Naive thymus-derived CD8-positive, alpha-beta T cell (primary cell): ENCODE data around the gene WNT16. TPM values are rescaled to one million over a fixed set of nuclear protein-coding genes. Genes with fewer than 3 reads are reported as not detected.
"Not testable (repeated sequence)": the region's sequence is repeated elsewhere in the genome, so short reads cannot be mapped to it uniquely, and the experiment has no call there.

Source experiments
- ATAC-seq, 2 donors: fragments of 150-1000 bp; cut with Tn5 transposase in 1 of 2; sonication (Bioruptor Pico), chemical (Tn5 transposase) in 1 of 2; 1 replicate in 1 of 2; 2 replicates in 1 of 2; pipeline ENCODE4 v1.10.0; 2021; ENCODE audit warnings: mild to moderate bottlenecking in 2 of 2, moderate library complexity in 2 of 2
- POLR2A ChIA-PET: fragments of 350-600 bp; sonication (Branson Sonifier 250); formaldehyde crosslinking; loops from one replicate; lab custom pipeline; 2021; ENCODE audit warnings: antibody characterized with exemption; lab: Charles Lee
- DNase-seq, 10 donors: peaks; one replicate each; pipeline versions ENCODE4 v3.0.0 to v3.0.0-alpha.2; 2020 to 2022
- H3K27ac Mint-ChIP-seq, 10 donors: one replicate each; pipeline ENCODE4 v1.8.0; 2020 to 2022; ENCODE audit warnings: mild to moderate bottlenecking in 10 of 10, mixed read lengths in 10 of 10, moderate library complexity in 4 of 10, inconsistent platforms in 1 of 10
- H3K27me3 Mint-ChIP-seq, 5 donors: one replicate each; pipeline ENCODE4 v1.8.0; 2021 to 2022; ENCODE audit warnings: mixed read lengths in 5 of 5
- H3K36me3 Mint-ChIP-seq, 3 donors: one replicate each; pipeline ENCODE4 v1.8.0; 2020 to 2022; ENCODE audit warnings: mixed read lengths in 3 of 3, mild to moderate bottlenecking in 2 of 3, inconsistent platforms in 1 of 3
- H3K4me1 Mint-ChIP-seq, 4 donors: one replicate each; pipeline ENCODE4 v1.8.0; 2021 to 2022; ENCODE audit warnings: mixed read lengths in 4 of 4
- H3K4me3 Mint-ChIP-seq, 10 donors: one replicate each; pipeline ENCODE4 v1.8.0; 2020 to 2022; ENCODE audit warnings: mild to moderate bottlenecking in 10 of 10, mixed read lengths in 10 of 10, moderate library complexity in 6 of 10, inconsistent platforms in 1 of 10
- H3K9me3 Mint-ChIP-seq, 9 donors: one replicate each; pipeline ENCODE4 v1.8.0; 2020 to 2022; ENCODE audit warnings: mixed read lengths in 9 of 9, mild to moderate bottlenecking in 3 of 9, inconsistent platforms in 1 of 9, moderate library complexity in 1 of 9
- polyA plus RNA-seq, 3 donors: library from polyadenylated mRNA; unstranded; fragments of 300-500 nt; fragmentation: Illumina TruSeq; gene quantifications; one replicate each; pipeline ENCODE4 v1.2.3, GENCODE V29; 2021
- total RNA-seq, 8 experiments: library from RNA in 2 of 8; stranded (reverse) in 2 of 8; gene quantifications; one replicate each; pipeline ENCODE4 v1.2.3 and lab custom pipeline; 2021 to 2026

The WNT16 gene
- total and polyA plus RNA-seq, 5 experiments from 2014 or later: 0.19 to 0.21 TPM; not detected in 3

DNA sequence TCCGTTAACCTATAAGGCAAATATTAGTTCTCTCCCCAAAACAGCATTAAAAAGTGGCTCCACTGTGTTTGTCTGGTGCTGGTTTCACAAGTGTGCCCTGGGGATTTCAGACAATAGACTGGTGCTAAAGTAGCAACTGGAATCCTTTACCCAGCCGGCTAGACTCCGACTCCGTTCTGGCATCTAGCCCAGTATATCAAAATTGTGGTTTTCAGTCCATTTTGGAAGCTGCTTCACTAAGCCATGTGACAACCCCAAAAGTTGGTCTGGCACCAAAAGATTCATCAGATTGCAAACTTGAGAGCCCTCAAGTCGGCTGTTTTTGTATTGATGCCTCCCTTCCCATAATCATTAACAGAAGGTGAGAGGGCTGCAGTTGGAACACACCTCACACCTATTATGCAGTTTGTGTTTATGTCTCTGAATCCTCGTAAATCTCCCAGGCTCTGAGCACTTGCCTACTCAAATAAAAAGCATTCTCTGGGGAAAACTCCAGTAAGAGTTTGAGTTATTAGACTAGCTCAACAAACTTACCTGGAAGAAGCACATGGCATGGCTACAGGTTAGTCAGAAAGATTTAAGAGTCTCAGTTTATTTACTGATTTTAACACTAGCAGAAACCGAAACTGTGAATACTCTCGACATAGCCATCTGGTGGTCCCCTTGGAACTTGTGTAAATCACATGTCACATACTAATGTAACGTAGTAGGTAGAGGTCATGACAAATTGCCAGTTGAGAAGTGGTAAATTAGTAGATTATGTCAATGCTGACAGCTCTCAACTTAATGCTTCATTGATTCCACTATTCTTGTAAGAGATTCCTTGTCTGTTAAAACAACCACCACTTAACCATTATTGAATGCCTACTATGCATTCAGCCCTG lies 14.8 kb upstream of the WNT16 start:
- Mint-ChIP-seq H3K4me3 (no peak overlapping the region), H3K4me1 (peaks cover 0 to 6% (median 0%) of the 10 kb centered on the region in 4 donors), H3K27me3 (peaks cover 2 to 34% (median 5%) of the 10 kb centered on the region in 5 donors), H3K27ac (no peak overlapping the region), H3K36me3 (no peaks in the 10 kb centered on the region), H3K9me3 (peaks cover 0 to 6% (median 0%) of the 10 kb centered on the region in 9 donors)
- POLR2A ChIA-PET: no interaction called here
- ATAC-seq (no peak), DNase-seq (no peak)

DNA sequence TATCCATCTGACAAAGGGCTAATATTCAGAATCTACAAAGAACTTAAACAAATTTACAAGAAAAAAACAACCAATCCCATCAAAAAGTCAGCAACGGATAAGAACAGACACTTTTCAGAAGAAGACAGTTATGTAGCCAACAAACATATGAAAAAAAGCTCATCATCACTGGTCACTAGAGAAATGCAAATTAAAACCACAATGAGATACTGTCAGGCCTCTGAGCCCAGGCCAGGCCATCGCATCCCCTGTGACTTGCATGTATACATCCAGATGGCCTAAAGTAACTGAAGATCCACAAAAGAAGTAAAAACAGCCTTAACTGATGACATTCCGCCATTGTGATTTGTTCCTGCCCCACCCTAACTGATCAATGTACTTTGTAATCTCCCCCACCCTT lies 13.6 kb upstream of the WNT16 start:
- POLR2A ChIA-PET, H3K27ac Mint-ChIP-seq, H3K36me3 Mint-ChIP-seq, DNase-seq, H3K4me3 Mint-ChIP-seq, H3K9me3 Mint-ChIP-seq, H3K4me1 Mint-ChIP-seq, ATAC-seq: not testable (repeated sequence)
- H3K27me3 Mint-ChIP-seq: peaks cover 2 to 29% (median 5%) of the 10 kb centered on the region in 5 donors

DNA sequence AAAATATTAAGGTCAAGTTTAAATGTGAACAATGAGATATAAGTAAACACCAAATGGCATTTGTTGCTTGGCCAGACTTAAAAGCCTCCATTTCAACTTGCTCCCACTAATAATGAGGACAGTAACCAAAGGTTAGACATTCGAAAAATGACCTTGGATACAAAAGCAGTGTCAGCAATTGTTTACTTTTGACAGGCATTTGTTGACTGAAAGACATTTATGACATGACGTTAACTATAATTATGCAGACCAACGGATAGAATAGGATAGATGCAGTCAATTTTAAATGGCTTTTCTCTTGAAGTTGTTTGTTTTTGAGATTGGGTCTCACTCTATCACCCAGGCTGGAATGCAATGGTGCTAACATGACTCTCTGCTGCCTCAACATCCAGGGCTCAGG lies 6.3 kb upstream of the WNT16 start:
- no peak for DNase-seq
- POLR2A ChIA-PET: no interaction called here

DNA sequence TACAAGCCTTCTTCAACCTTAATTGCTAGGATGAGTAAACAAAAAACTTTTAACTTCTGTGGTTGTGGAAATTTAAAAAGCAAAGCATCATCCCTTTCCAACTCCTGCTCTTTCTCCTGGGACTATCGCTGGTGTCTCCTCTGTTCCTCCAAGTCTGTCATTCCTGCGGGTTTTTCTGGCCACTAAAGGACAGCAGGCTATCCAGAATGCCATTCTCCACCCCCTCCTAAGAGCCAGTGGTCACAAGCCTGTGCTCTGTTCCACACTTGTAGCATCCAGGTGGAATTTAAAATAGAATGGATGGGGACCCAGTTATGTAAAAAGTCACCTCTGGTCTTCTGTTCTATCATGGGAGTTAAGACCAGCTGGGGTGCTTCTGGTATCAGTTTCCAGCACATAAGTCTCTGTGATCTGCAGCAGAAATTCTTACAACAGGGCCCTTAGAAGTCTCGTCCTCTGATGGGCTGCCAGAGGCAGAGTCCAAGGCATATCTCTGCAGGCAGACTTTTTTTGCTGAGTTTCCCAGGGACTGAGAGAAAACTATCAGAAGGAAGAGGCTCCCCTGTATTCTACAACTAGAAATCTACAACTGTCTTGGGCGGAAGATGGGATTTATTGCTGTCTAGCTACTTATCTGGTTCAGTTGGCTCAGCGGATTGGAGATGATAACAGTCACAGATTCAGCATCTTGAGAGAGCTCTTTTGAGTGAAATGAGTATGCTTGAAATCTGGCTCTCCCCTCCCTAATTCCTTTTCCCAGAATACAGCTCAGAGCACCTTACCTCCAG lies 5.1 kb upstream of the WNT16 start:
- peaks cover 25 to 57% (median 33%) of the 10 kb centered on the region in 5 donors for H3K27me3 Mint-ChIP-seq
- H3K27ac Mint-ChIP-seq: no peak overlapping the region
- ATAC-seq (no peak), DNase-seq (no peak)
- POLR2A ChIA-PET: no interaction called here
- no peaks in the 10 kb centered on the region for H3K9me3 Mint-ChIP-seq
- peaks cover 0 to 4% (median 4%) of the 10 kb centered on the region in 4 donors for H3K4me1 Mint-ChIP-seq
- no peak overlapping the region for H3K4me3 Mint-ChIP-seq
- no peaks in the 10 kb centered on the region for H3K36me3 Mint-ChIP-seq

More for the DNA sequence above, 6.3 kb upstream of the WNT16 start:
- Mint-ChIP-seq H3K27me3 (peaks cover 12 to 54% (median 23%) of the 10 kb centered on the region in 5 donors), H3K4me3 (no peak overlapping the region), H3K4me1 (no peaks in the 10 kb centered on the region), H3K9me3 (no peaks in the 10 kb centered on the region), H3K27ac (no peak overlapping the region), H3K36me3 (no peaks in the 10 kb centered on the region)
- ATAC-seq: no peak

DNA sequence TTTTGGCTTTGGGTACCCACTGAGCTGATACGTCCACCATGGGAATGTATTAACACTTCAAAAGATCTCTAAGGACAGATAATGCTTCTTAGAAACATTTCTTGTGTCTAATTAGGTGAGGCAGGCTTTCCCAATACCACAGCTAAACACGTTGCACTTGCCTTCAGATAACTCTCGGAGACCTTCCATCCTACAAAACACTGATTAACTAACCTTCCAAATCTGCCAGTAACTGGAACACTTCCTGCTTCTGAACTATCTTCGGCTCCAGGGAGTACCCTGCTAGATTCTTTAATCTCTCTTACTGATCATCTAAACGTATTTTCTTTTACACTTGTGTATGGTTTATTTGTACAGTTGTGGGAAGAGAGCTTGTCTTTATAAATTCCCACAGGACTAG lies 1.1 kb upstream of the WNT16 start:
- POLR2A ChIA-PET: no interaction called here
- ATAC-seq: no peak
- H3K4me3 Mint-ChIP-seq: no peak overlapping the region
- H3K9me3 Mint-ChIP-seq: no peaks in the 10 kb centered on the region
- DNase-seq: no peak
- H3K27ac Mint-ChIP-seq: no peak overlapping the region
- H3K4me1 Mint-ChIP-seq: peaks cover 4 to 22% (median 16%) of the 10 kb centered on the region in 4 donors
- no peaks in the 10 kb centered on the region for H3K36me3 Mint-ChIP-seq
- H3K27me3 Mint-ChIP-seq: peaks cover 28 to 77% (median 58%) of the 10 kb centered on the region in 5 donors

DNA sequence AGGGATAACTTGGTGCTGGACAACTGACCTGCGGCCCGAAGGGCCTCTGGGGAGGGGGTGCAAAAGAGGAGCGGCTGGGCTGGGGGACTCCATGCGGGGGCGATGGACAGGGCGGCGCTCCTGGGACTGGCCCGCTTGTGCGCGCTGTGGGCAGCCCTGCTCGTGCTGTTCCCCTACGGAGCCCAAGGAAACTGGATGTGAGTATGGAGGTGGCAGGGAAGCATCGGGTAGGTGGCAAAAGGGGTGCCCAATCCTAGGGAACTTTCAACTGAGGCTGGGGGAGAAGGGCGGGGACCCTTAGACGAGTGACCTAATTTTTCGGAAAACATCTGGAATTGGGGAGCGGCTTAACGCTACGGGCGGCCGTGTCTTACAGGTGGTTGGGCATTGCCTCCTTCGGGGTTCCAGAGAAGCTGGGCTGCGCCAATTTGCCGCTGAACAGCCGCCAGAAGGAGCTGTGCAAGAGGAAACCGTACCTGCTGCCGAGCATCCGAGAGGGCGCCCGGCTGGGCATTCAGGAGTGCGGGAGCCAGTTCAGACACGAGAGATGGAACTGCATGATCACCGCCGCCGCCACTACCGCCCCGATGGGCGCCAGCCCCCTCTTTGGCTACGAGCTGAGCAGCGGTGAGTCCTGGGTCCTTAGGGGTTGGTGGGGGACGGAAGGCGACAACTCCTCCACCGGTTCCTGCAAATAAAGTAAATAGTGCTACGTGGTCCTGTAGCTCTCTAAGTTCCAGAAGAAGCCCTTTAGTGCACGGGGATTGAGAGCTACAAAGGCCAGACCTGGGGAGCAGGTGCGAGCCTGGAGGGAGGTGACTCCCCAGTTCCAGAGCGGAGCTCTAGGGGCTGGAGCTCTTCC lies 622 bp downstream of the WNT16 start:
- ATAC-seq (peak; percentile 23 to 39), DNase-seq (no peak)
- Mint-ChIP-seq H3K27me3 (peaks cover 28 to 73% (median 55%) of the 10 kb centered on the region in 5 donors), H3K27ac (peak overlapping the region in 1 of 10 donors; percentile 14), H3K36me3 (no peaks in the 10 kb centered on the region), H3K9me3 (no peaks in the 10 kb centered on the region), H3K4me3 (peak overlapping the region; percentile 4 to 80 (median 47)), H3K4me1 (peaks cover 4 to 22% (median 16%) of the 10 kb centered on the region in 4 donors)
- POLR2A ChIA-PET: no interaction called here

DNA sequence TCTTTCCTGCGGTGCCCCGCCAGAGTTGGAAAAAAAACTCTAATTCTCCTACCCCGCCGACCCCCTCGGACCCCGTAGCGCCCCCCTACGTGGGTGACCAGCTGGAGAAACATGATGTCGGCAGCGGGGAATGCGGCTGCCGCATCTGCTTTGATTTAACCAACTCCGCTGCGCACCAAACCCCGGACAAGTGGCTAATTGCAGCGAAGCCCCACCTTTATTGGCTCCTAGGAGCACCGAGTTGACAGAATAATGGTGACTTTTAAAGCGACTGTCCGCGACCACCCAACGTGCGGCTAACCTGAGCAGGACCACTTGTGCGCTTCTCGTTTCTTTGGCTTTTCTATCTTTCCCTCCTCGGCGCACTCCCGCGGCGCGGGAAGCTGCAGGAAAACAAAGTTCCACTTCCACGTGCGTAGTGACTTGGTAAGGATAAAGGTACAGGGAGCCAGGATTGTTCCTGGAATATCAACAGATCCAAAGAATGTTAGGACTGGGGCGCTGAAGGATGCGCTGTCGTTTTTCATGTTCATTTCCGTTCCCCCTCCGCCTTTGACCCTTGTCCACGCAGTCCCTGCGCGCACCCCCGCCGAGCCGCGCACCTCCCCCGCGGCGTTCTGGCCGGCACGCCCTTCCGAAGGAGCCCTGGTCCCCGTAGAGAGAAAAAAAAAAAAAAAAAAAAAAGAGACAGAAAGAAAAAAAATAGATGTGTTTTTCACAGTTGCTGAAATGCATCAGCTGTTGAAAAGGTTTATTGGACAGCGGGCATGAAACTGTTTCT lies 1.4 kb downstream of the WNT16 start:
- no peak for ATAC-seq
- no peak for DNase-seq
- Mint-ChIP-seq H3K36me3 (no peaks in the 10 kb centered on the region), H3K4me1 (peaks cover 4 to 22% (median 16%) of the 10 kb centered on the region in 4 donors), H3K27me3 (peaks cover 29 to 76% (median 58%) of the 10 kb centered on the region in 5 donors), H3K9me3 (no peaks in the 10 kb centered on the region), H3K27ac (peak overlapping the region in 1 of 10 donors; percentile 14), H3K4me3 (peak overlapping the region in 9 of 10 donors; percentile 26 to 80 (median 46))
- POLR2A ChIA-PET: interaction anchor here (0.7 kb wide), 1 partner anchor 60 kb away, joined by 9 read pairs; no protein-coding TSS in a partner anchor

DNA sequence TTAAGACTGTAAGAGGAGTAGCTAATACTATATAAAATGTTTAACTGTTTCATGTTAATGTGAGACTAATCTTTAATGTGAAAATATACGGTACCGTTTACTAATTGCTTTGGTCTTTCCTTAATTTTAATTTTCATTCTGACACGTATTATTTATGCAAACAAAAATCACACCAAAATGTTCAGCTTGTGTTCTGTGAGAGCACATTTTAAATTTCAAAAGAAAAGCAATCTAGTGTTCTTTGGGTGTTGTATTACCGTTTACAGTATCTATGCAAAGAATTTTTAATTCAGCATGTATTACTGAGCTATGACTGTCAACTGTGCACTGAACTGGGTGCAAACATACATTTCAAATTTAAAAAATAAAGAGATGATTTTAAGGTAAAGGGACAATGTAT lies 2.2 kb downstream of the WNT16 start:
- POLR2A ChIA-PET: interaction anchor here (0.7 kb wide), 1 partner anchor 59 kb away, joined by 9 read pairs; no protein-coding TSS in a partner anchor
- H3K27ac Mint-ChIP-seq: no peak overlapping the region
- DNase-seq: no peak
- no peaks in the 10 kb centered on the region for H3K9me3 Mint-ChIP-seq
- peaks cover 4 to 22% (median 16%) of the 10 kb centered on the region in 4 donors for H3K4me1 Mint-ChIP-seq
- no peak overlapping the region for H3K4me3 Mint-ChIP-seq
- no peak for ATAC-seq
- H3K36me3 Mint-ChIP-seq: no peaks in the 10 kb centered on the region
- H3K27me3 Mint-ChIP-seq: peaks cover 29 to 70% (median 57%) of the 10 kb centered on the region in 5 donors

DNA sequence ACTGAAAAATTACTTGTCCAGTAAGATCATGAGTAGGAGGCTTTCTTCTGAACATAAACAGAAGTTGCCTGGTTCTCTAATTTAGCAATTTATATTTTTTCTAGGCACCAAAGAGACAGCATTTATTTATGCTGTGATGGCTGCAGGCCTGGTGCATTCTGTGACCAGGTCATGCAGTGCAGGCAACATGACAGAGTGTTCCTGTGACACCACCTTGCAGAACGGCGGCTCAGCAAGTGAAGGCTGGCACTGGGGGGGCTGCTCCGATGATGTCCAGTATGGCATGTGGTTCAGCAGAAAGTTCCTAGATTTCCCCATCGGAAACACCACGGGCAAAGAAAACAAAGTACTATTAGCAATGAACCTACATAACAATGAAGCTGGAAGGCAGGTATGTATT lies 2.8 kb downstream of the WNT16 start:
- POLR2A ChIA-PET: no interaction called here
- H3K27ac Mint-ChIP-seq: no peak overlapping the region
- no peaks in the 10 kb centered on the region for H3K36me3 Mint-ChIP-seq
- peaks cover 26 to 65% (median 53%) of the 10 kb centered on the region in 5 donors for H3K27me3 Mint-ChIP-seq
- H3K4me1 Mint-ChIP-seq: peaks cover 4 to 22% (median 16%) of the 10 kb centered on the region in 4 donors
- ATAC-seq (no peak), DNase-seq (no peak)
- no peaks in the 10 kb centered on the region for H3K9me3 Mint-ChIP-seq
- H3K4me3 Mint-ChIP-seq: peak overlapping the region in 1 of 10 donors; percentile 2

DNA sequence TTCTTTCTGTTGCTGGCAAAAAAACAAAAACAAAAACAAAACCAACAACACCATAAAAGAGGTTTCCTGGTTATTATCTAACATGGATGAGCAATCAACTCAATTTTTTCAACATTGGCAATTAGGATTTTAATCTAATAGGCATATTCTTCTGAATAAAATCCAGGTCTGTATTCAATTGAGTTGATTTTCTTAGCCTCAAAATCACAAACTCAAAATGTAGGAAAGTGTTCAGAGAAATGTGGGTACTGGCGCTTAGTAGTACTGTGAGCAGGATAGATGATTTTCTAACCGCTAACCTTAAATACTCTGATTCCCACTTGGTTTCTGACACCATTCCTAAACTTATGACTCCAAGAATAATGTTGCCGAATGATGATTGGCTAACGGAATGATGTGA lies 5.6 kb downstream of the WNT16 start:
- Mint-ChIP-seq H3K27me3 (peaks cover 7 to 37% (median 27%) of the 10 kb centered on the region in 5 donors), H3K27ac (no peak overlapping the region), H3K36me3 (peaks cover 0 to 3% (median 3%) of the 10 kb centered on the region in 3 donors), H3K4me3 (no peak overlapping the region), H3K4me1 (peaks cover 0 to 13% (median 7%) of the 10 kb centered on the region in 4 donors), H3K9me3 (no peaks in the 10 kb centered on the region)
- ATAC-seq (no peak), DNase-seq (no peak)
- POLR2A ChIA-PET: no interaction called here

DNA sequence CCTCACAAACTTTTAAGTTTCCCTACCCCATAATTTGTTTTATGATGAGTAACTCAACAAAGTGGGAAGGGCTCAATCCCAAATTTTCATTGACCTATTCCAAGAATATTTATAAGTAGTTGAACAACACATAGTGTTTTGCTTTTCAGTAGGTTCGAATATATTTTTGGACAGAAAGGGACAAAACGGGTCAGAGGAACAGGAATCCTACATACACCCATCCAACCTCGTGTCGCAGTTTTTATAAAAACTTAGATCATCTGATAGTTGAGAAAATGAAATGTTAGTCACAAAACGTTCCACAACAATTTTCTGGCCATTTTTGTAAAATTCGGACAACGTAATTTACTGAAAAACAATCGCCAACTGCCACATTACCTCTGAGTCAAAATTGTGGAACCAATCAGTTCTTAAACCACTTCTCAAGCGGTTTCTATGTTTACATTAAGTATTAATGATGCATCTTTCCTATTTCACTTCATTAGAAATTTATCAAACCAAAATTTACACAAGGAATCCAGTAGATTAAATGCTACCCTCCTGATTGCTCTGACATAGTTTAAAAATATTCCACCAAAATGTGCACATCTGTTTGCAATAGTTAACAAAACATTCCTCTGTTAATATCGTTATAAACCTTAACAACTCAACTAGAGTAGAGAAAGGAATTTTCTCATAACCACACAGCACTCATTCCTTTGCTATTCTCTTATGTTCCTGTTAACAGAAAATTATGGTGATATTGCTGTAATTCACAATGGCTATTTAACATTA lies 6.3 kb downstream of the WNT16 start:
- H3K4me3 Mint-ChIP-seq: no peak overlapping the region
- ATAC-seq (no peak), DNase-seq (no peak)
- peaks cover 0 to 9% (median 2%) of the 10 kb centered on the region in 4 donors for H3K4me1 Mint-ChIP-seq
- H3K27ac Mint-ChIP-seq: no peak overlapping the region
- H3K36me3 Mint-ChIP-seq: peaks cover 0 to 3% (median 3%) of the 10 kb centered on the region in 3 donors
- H3K27me3 Mint-ChIP-seq: peaks cover 7 to 30% (median 20%) of the 10 kb centered on the region in 5 donors
- no peaks in the 10 kb centered on the region for H3K9me3 Mint-ChIP-seq
- POLR2A ChIA-PET: no interaction called here
